Stimulated activated CD8-positive, alpha-beta memory T cell treated with anti-CD3 and anti-CD28 coated beads, Interleukin-12 subunit alpha, Interleukin-12 subunit beta, amount 100 ng/mL, for 1 hour (primary cell): ENCODE measurements around the gene COL25A1.

Experiments
- DNase-seq: peaks from one replicate; pipeline ENCODE4 v3.0.0-alpha.2; 2020; ENCODE audit warnings: low read depth

COL25A1 gene

GRCh38 chr4:108811486-108811885 is 491.0 kb downstream of the COL25A1 start:
- no peak for DNase-seq

- DNase-seq: no peak
Observed at GRCh38 chr4:108810087-108810486, 492.4 kb downstream of the COL25A1 start.

GRCh38 chr4:108804648-108805273 is 497.7 kb downstream of the COL25A1 start:
- DNase-seq: no peak

GRCh38 chr4:108799306-108799705 is 503.2 kb downstream of the COL25A1 start:
- no peak for DNase-seq

GRCh38 chr4:108796173-108796572 is 506.3 kb downstream of the COL25A1 start:
- DNase-seq: no peak

GRCh38 chr4:108795733-108796132 is 506.7 kb downstream of the COL25A1 start:
- no peak for DNase-seq

- DNase-seq: no peak
Observed at GRCh38 chr4:108794136-108794535, 508.3 kb downstream of the COL25A1 start.

GRCh38 chr4:108793415-108793814 is 509.0 kb downstream of the COL25A1 start:
- no peak for DNase-seq

GRCh38 chr4:108788731-108789130 is 513.7 kb downstream of the COL25A1 start:
- no peak for DNase-seq

DNA sequence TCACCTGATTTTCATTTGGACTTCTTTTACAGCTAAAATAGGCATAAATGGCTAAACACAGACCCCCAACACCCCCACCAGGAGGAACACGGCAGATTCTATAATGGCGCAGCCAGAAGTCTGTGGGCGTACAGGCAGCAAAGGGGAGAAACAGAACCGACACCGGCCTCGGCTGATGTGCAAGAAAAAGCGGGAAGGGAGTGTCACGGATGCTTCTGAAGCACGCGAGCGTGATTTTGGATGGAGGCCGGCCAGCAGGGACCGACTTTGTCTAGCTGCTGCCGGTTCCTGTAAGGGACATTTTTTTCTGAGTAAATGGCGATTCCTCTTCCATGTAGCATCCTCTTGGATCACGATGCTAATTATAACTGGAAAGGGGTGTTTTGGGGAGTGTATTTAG is 514.7 kb downstream of the COL25A1 start:
- DNase-seq: no peak

DNA sequence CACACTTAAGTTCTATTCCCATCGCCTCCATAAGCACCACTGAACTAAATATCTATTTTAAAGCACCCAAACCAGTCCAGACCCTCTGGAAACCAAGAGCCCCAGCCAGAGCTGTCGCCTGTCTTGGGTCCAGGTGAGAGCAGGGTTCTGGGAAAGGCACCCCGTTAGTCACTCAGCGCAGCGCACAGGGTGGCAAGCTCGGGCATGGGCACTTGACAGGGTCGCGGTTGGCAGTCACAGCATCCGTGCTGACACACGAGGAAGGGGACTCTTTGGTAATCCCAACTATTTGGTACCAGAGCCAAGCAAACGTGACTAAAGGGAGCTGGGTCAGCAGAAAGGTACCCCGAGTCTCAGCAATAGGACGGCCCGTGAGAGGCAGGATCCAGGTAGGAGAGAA is 515.4 kb downstream of the COL25A1 start:
- DNase-seq: no peak

- no peak for DNase-seq
Observed at GRCh38 chr4:108786351-108786750, 516.1 kb downstream of the COL25A1 start.

DNA sequence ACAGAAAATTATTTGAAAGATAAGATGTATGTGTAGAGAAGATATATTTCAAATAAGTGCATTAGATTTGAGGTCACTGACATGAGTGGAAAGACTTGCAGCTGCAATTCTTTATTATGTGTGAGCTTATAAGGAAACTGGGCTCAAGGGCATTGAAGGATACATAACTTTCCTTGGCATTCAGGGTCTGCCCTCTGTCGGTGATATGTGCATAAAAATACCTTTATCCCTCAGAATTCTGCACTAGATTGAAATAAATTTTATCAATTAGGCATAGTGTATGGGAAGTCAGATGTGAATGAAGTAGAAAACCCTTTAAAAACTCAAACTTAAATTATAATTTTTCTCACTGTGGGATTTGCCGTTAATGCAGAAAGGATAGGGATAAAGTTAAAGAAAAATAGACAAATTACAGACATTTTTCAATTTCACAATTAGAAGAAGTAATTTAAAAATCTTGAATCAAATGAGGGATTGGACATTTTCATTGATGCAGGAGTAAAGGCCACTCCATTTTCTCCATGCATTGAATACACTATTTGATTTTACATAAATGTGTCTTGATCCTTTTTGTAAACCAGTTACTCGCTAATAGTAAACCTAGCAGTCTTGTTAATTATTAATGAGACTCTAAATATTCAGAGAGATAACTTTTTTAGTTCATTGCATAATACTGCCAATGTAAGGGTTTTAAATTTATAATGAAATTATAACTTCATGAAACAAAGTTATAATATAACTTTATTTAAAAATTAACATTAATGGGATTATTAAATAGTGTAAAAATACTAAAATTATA is 518.6 kb downstream of the COL25A1 start:
- no peak for DNase-seq

GRCh38 chr4:108779958-108780357 is 522.5 kb downstream of the COL25A1 start:
- no peak for DNase-seq

DNA sequence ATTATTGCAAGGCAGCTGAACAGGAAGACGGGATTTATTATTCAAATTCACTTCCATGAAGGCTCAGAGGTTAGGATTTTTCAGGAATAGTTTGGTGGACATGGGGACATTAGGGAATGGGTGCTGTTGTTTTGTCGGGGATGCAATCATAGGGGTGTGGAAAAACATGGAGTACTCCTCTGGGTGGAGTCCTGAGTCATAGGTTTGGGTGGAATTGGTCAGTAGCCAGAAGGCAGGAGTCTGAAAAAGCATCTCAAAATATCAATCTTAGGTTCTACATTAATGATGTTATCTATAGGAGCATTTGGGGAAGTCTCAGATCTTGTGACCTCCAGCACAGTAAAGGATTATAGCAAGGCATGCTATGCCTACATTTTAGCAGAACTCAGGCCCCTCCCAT is 525.1 kb downstream of the COL25A1 start:
- DNase-seq: no peak

DNA sequence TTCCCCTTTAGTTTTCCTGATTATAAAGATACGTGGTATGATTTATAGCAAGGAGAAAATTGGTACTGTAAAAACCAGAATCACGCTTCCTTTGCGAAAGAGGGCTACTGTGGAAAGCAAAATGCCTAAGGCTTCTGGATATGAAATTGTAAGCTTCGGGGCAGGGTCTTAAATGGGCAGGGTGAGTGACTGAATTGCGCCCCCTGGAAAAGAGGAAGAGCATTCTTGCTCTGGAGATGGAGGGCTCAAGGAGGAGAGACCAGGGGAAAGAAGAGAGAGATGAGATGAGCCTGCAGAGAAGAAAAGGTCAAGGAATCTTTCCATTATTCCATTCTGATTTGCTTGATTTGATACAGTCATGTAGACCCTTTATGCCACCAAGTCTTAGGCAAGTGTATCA is 526.5 kb downstream of the COL25A1 start:
- no peak for DNase-seq

GRCh38 chr4:108774809-108775530 is 527.5 kb downstream of the COL25A1 start:
- DNase-seq: no peak

DNA sequence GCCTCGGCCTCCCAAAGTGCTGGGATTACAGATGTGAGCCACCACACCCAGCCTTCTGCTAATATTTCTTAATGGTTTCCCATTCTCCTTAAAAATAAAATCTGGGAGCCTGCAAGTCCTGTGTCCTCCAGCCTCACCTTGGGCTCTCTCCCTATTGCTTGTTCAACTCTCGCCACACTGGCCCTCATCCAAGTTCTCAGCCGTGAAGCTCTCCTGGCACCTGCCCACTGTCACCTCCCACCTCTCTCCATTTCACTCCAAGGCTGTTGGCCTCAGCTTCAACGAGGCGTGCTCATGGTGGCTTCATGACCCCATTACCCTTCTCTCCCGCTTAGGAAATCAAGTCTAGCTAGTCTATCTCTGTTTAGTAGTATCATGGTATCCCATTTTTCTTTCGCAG is 530.1 kb downstream of the COL25A1 start:
- DNase-seq: no peak

DNA sequence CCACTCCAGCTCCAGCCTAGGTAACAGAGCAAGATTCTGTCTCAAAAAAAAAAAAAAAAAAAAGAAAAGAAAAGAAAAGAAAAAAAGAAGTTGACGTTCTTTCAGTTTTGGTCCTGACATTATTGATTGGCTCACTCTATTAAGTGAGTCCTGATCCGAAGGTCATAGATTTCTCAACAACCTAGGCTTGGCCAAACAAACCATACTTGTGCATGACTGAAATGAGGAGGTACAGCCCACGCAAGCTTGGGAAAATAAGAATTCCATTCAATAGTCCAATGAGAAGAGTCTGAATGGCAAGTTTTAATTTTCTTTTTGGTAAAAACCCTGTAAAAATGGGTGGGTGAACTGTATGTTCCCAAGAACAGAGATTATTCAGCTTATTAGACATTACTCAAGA is 536.4 kb downstream of the COL25A1 start:
- DNase-seq: no peak

DNA sequence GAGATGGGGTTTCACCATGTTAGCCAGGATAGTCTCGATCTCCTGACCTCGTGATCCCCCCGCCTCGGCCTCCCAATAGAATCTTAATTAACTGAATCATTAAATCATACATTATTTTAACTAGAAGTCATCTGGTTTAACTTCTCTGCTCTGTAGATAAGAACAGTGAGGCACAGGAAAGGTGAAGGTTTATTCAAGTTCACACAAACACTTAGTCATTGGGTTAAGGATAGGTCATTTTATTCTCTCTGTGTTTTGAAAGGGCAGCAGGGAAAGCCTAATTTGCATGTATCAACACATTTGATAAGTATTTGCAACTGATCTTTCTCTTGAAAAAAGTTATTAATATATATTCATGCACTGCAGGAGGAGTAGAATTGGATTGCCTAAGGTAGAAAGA is 538.5 kb downstream of the COL25A1 start:
- DNase-seq: no peak

DNA sequence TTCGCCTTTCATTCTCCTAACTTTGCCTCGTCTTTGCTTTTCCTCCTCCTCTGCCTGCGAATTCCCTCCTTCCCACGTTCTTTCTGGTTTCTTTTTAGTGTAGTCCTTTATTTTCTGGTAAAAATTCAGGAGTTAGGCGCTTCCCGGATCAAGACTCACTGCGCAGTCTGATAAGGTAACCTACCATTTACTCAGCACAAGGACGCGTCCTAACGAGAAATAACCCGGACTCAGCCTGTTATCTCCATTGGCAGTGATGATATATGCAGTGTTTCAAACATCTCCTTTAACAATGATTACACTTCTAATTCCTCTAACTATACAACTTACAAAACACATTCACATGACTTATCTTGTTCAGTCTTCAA is 539.2 kb downstream of the COL25A1 start:
- DNase-seq: no peak

DNA sequence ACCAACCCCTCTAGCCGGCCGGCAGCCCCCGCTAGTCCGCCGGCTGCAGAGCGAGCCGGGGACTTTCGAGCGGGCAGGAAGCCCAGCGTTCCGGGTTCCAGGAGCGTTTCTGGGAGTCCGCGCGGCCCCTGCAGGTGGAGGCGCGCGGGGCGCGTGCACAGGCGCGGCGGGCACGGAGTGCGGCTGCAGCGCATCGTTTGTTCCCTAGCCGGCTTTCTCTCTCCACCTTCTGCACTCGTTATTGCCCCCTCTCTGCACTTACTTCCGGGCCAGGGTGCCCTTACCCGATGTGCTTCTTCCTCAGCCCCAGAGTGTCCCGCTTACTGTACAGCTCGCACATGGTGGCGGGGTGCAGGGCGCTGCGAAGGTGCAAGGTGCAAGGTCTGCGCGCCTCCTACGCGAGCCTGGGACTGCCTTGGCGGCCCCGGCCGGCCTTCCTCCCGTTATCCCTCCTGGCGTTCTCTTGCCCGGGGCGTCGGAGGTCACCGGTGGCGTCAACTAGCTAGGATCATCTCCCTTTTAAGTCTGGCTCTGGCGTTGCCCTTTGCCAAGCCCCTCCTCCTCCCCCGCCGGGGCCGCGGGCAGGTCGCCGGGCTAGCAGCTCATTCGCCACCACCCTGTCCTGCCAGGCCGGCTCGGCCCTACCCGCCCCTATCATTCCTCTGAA is 539.8 kb downstream of the COL25A1 start, which contains the start of gene ETNPPL:
Gene ETNPPL (minus strand): TSS at position 495 of the 667 bp plus-strand sequence. CDS start 155 bp downstream, at position 340.
- DNase-seq: no peak
